ENCODE results near the gene TIMP2.

TIMP2 gene

GRCh38 chr17:78921437-78921971 is 3.7 kb downstream of the TIMP2 start:
- H3K4me3 ChIP-seq (ENCODE audit: low read length) = peak overlapping the region; percentile 9
- no peak for DNase-seq (ENCODE audit: low read depth)
- no peak for TF ChIP-seq CTCF (conservative IDR thresholded peaks at IDR 0.05; ENCODE audit: low read depth, low read length)

- no peak for DNase-seq (ENCODE audit: low read depth)
- H3K4me3 ChIP-seq (ENCODE audit: low read length) = no peak overlapping the region
- no peak for TF ChIP-seq CTCF (conservative IDR thresholded peaks at IDR 0.05; ENCODE audit: low read depth, low read length)
These were observed 4.7 kb downstream of the TIMP2 start for GRCh38 chr17:78920528-78920927.

GRCh38 chr17:78919861-78920450 is 5.2 kb downstream of the TIMP2 start:
- TF ChIP-seq CTCF (conservative IDR thresholded peaks at IDR 0.05; ENCODE audit: low read depth, low read length) = no peak
- no peak for DNase-seq (ENCODE audit: low read depth)
- H3K4me3 ChIP-seq (ENCODE audit: low read length) = no peak overlapping the region

- H3K4me3 ChIP-seq (ENCODE audit: low read length) = no peak overlapping the region
- no peak for DNase-seq (ENCODE audit: low read depth)
- no peak for TF ChIP-seq CTCF (conservative IDR thresholded peaks at IDR 0.05; ENCODE audit: low read depth, low read length)
These were observed 6.2 kb downstream of the TIMP2 start for GRCh38 chr17:78918979-78919378.

GRCh38 chr17:78917451-78918275 is 7.5 kb downstream of the TIMP2 start:
- H3K4me3 ChIP-seq (ENCODE audit: low read length) = no peak overlapping the region
- DNase-seq (ENCODE audit: low read depth) = no peak
- TF ChIP-seq CTCF (conservative IDR thresholded peaks at IDR 0.05; ENCODE audit: low read depth, low read length) = no peak

- H3K4me3 ChIP-seq (ENCODE audit: low read length) = no peak overlapping the region
- no peak for TF ChIP-seq CTCF (conservative IDR thresholded peaks at IDR 0.05; ENCODE audit: low read depth, low read length)
- DNase-seq (ENCODE audit: low read depth) = no peak
These were observed 9.1 kb downstream of the TIMP2 start for GRCh38 chr17:78915872-78916632.

Data from retinal pigment epithelial cell (primary cell).